HG02943 (cell line): ENCODE measurements around the gene ZNRF3.

ENCODE experiments used
- ATAC-seq: cut with Tn5 transposase; IDR thresholded peaks from one replicate; pipeline ENCODE4 v1.9.1; 2021; ENCODE audit warnings: mild to moderate bottlenecking, low read depth, moderate library complexity; ENCODE audit not compliant: unreplicated experiment

Gene ZNRF3

GRCh38 chr22:28978863-28979796 lies 95.8 kb downstream of the ZNRF3 start:
- no peak for ATAC-seq

- ATAC-seq: no peak
Observed at GRCh38 chr22:28980326-28980725, 97.0 kb downstream of the ZNRF3 start.

DNA sequence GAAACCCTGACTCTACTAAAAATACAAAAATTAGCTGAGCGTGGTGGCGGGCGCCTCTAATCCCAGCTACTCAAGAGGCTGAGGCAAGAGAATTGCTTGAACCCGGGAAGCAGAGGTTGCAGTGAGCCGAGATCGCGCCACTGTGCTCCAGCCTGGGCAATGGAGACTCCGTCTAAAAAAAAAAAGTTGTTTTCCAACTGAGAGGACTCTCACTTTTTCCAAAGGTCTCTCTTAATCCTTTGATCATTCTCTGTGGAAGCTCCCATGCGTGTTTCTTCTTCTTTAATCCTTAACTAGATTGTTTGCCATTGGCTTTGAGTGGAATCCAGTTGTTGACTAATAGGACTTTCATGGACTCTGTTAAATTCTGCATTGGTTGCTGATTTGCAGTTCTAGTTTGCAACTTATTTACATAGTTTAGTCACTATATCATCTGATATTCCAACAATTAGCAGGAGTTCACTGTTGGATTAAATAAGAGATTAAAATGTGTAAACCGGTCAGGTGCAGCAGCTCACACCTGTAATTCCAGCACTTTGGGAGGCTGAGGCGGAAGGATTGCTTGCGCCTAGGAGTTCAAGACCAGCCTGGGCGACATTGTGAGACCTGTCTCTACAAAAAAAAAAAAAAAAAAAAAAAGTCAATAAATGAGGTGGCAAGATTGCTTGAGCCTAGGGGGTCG lies 98.6 kb downstream of the ZNRF3 start:
- no peak for ATAC-seq

GRCh38 chr22:28983190-28983589 lies 99.8 kb downstream of the ZNRF3 start:
- ATAC-seq: no peak

GRCh38 chr22:28983788-28984441 lies 100.5 kb downstream of the ZNRF3 start:
- ATAC-seq: no peak

GRCh38 chr22:28984482-28985158 lies 101.2 kb downstream of the ZNRF3 start:
- no peak for ATAC-seq

GRCh38 chr22:28985581-28986290 lies 102.4 kb downstream of the ZNRF3 start:
- ATAC-seq: no peak

- ATAC-seq: no peak
Observed at GRCh38 chr22:28986366-28986765, 103.0 kb downstream of the ZNRF3 start.

GRCh38 chr22:28988457-28988856 lies 105.1 kb downstream of the ZNRF3 start:
- no peak for ATAC-seq

GRCh38 chr22:28989035-28989464 lies 105.7 kb downstream of the ZNRF3 start:
- ATAC-seq: no peak

DNA sequence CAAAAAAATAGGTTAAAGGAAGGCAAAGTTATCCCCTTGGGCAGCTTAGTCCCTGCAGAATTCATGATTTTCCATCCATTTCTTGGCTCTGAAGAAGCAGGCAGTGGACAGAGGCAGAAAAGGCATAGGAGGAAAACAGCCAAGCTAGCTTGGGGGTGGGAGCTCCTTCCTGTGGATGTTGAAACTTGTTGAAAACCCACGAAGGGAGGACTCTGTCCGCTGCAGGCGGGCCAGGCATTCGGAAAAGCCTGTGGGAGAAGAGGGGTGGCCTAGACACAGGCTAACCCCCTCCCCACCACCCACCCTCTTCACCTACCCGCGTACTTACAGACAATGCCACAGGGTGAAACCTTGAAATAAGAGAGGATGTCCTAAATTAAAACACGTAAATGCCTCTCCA lies 106.1 kb downstream of the ZNRF3 start:
- no peak for ATAC-seq

DNA sequence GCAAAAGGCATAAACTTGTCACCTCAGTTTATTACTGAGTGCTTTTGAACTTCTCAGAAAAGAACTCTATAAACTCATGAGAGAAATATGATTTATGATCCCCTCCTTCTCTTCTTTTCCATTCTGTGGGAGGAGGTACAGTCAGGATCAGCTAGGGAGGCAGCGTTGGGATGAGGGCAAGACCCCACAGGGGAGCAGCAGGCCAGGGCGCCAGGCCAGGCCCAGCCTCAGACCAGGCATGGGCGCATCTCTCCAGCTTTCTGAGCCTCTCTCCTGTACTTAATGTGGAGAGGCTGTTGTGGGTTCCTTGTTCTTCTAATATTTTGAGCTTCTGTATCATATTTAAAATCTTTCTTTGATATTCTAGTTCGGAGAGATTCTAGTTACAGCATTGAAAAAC lies 106.5 kb downstream of the ZNRF3 start:
- no peak for ATAC-seq

GRCh38 chr22:28992565-28993356 lies 109.4 kb downstream of the ZNRF3 start:
- no peak for ATAC-seq

DNA sequence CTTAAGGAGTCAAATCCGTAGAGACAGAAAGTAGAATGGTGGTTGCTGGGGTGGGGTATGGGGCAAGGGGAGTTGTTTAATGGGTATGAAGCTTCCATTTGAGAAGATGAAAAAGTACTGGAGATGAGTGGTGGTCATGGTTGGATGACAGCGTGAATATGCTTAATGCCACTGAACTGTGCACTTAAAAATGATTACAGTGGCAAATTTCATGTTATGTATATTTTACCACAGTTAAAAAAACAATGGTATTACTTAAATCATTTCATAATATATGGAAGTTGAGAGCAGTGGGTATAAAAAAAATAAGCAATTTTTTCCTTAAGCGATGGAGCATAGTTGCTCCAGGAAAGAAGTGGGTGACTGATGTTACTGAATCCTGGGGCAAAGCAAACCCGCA lies 111.2 kb downstream of the ZNRF3 start:
- ATAC-seq: no peak

DNA sequence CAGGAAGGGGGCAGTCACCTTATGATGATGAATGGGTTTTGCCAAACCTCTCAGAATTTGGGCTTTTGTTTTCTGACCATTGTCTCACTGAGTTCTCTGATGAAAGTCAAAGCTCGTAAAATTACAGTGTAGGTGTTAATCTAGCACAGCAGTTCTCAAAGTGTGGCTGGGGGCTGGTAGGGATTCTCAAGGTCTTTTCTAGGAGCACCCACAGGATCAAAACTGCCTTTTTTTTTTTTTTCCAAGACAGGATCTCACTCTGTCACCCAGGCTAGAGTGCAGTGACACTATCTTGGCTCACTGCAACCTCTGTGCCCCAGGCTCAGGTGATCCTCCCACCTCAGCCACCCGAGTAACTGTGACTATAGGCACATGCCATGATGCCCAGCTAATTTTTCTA lies 112.2 kb downstream of the ZNRF3 start:
- ATAC-seq: no peak

GRCh38 chr22:28997342-28997741 lies 114.0 kb downstream of the ZNRF3 start:
- ATAC-seq: no peak

DNA sequence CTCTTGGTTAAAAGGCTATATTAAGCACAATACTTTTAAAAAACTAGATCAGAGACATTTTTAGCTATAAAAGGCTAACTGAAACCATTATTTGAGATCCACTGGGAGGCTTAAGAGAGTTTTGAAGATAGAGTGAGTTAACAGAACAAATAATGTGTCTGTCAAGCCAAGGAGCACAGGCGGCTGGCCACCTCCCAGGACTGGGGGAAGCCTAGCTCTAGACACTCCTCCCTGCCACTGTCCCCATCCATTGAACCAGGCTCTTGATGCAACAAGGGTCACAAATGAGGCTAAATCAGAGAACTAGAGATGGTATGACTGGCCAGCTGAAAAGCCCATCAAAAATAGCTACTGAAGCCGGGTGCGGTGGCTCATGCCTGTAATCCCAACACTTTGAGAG lies 115.3 kb downstream of the ZNRF3 start:
- ATAC-seq: no peak

DNA sequence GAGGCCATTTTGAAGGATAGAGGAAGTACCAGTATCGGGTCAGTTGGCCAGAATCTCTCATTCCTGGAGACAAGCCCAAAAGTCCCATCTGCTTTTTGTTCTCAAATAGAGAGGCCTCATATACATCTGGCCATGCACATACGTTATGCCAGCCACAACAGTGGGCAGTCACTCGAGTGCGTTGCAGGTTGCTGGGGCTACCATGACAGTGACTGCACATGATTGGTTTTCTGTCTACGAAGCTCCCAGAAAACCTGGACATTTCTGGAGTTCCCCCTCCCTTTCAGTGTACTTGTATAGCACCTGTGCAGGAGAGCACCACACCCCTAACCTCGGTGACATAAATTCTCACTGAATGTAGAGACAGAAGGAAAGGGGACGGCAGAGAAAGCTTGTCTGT lies 116.1 kb downstream of the ZNRF3 start:
- no peak for ATAC-seq

DNA sequence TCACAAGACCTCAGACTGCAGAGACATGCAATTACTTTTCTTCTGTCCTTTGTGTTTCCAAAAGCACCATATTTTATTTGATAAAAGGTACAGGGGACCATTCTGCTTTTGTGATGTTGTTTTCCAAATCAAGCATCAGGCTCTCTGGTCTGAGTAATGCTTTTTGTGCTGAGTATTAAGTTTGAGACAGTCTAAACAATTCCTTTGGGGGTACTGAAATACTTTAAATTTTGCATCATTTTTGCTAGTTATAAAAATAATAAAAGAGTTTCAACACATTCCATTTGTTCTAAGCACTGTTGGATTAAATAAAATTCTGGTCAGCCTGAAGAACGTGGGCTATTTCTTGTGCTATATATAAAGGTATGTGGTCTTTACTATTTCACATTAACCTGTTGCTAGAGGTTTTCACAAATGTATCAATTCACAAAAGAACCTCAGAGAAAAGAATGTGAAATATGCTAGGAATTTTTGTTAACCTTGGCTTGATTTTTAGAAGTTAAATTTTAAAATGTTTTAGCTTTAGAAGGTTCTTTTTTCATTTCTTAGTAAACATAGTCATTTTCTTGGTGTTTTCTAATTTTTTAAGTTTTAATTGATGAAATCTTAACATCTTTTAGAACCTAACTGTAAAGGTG lies 116.7 kb downstream of the ZNRF3 start:
- ATAC-seq: no peak
